Ecto neural progenitor cell (in vitro differentiated cells): Measurements from ENCODE around the gene C4orf50.

Source experiments
- DNase-seq: peaks from one replicate; pipeline ENCODE4 v3.0.0-alpha.2; 2018; ENCODE audit warnings: low spot score

The C4orf50 gene

GRCh38 chr4:5921101-5921980 is 96.9 kb downstream of the C4orf50 start:
- no peak for DNase-seq

GRCh38 chr4:5919571-5919970 is 98.7 kb downstream of the C4orf50 start:
- no peak for DNase-seq

GRCh38 chr4:5919044-5919443 is 99.2 kb downstream of the C4orf50 start:
- no peak for DNase-seq

GRCh38 chr4:5918331-5918985 is 99.8 kb downstream of the C4orf50 start:
- no peak for DNase-seq

- no peak for DNase-seq
These were observed 100.6 kb downstream of the C4orf50 start for GRCh38 chr4:5917672-5918071.

- DNase-seq = no peak
These were observed 102.0 kb downstream of the C4orf50 start for GRCh38 chr4:5916229-5916628.

GRCh38 chr4:5913454-5913853 is 104.8 kb downstream of the C4orf50 start:
- no peak for DNase-seq

GRCh38 chr4:5912614-5913019 is 105.6 kb downstream of the C4orf50 start:
- no peak for DNase-seq

- no peak for DNase-seq
These were observed 109.3 kb downstream of the C4orf50 start for GRCh38 chr4:5908876-5909427.

GRCh38 chr4:5906191-5906590 is 112.0 kb downstream of the C4orf50 start:
- DNase-seq = no peak

GRCh38 chr4:5905714-5906113 is 112.5 kb downstream of the C4orf50 start:
- DNase-seq = no peak

GRCh38 chr4:5900844-5901243 is 117.4 kb downstream of the C4orf50 start:
- no peak for DNase-seq

- no peak for DNase-seq
These were observed 118.3 kb downstream of the C4orf50 start for GRCh38 chr4:5899881-5900280.

- no peak for DNase-seq
These were observed 118.8 kb downstream of the C4orf50 start for GRCh38 chr4:5899396-5899795.

- DNase-seq = no peak
These were observed 120.6 kb downstream of the C4orf50 start for GRCh38 chr4:5897674-5898073.

GRCh38 chr4:5895287-5895686 is 122.9 kb downstream of the C4orf50 start:
- no peak for DNase-seq

- DNase-seq = no peak
These were observed 124.0 kb downstream of the C4orf50 start for GRCh38 chr4:5894266-5894665.

- DNase-seq = no peak
These were observed 124.6 kb downstream of the C4orf50 start for GRCh38 chr4:5893591-5893990.

- peak; percentile 87 for DNase-seq
These were observed 125.1 kb downstream of the C4orf50 start, which contains the start of gene CRMP1 for GRCh38 chr4:5893004-5893580. Gene CRMP1 (minus strand): TSS chr4:5893086. CDS start chr4:5892969, 117 bp downstream.

GRCh38 chr4:5892323-5893003 is 125.8 kb downstream of the C4orf50 start:
- DNase-seq = no peak

- no peak for DNase-seq
These were observed 126.5 kb downstream of the C4orf50 start for GRCh38 chr4:5891563-5892322.
